Tibial nerve (tissue), 4 donors: ENCODE measurements around the gene TANC1. TPM values are rescaled to one million over a fixed set of nuclear protein-coding genes. Genes with fewer than 3 reads are reported as not detected.

Experiments used
- DNase-seq, 2 donors: peaks; one replicate each; pipeline ENCODE4 v3.0.0-alpha.2; 2019; ENCODE audit warnings: low spot score in 2 of 2
- H3K27ac ChIP-seq, 4 donors: fragments of 200-600 bp; sonication (generic) in 3 of 4; one replicate each; pipeline ENCODE4 v1.5.1; 2017 to 2019; ENCODE audit warnings: mild to moderate bottlenecking in 1 of 4
- H3K27me3 ChIP-seq, 2 donors: fragments of 200-600 bp; sonication (generic) in 1 of 2; one replicate each; pipeline versions ENCODE4 v1.5.1 to v1.6.0; 2017 to 2019
- H3K36me3 ChIP-seq, 3 donors: fragments of 200-600 bp; sonication (generic); one replicate each; pipeline ENCODE4 v1.5.1; 2018 to 2019
- H3K4me1 ChIP-seq, 4 donors: fragments of 200-600 bp; sonication (generic) in 3 of 4; one replicate each; pipeline ENCODE4 v1.5.1; 2017 to 2019
- H3K4me3 ChIP-seq, 4 donors: fragments of 200-600 bp; sonication (generic) in 3 of 4; one replicate each; pipeline ENCODE4 v1.5.1; 2017 to 2019; ENCODE audit warnings: mild to moderate bottlenecking in 1 of 4, moderate library complexity in 1 of 4
- H3K9me3 ChIP-seq, 4 donors: fragments of 200-600 bp; sonication (generic) in 3 of 4; one replicate each; pipeline ENCODE4 v1.5.1; 2017 to 2019
- CTCF ChIP-seq, 5 experiments: fragments of 200-600 bp in 3 of 5; fragments of 450-650 bp in 2 of 5; sonication (generic) in 3 of 5; IDR thresholded peaks; one replicate each; pipeline ENCODE4 v1.5.1; 2016 to 2019; ENCODE audit warnings: antibody characterized with exemption in 5 of 5, mild to moderate bottlenecking in 3 of 5, moderate library complexity in 2 of 5
- EP300 ChIP-seq, 2 donors: sonication (generic); formaldehyde crosslinking; IDR thresholded peaks; one replicate each; pipeline ENCODE4 v1.6.1; 2017; ENCODE audit warnings: antibody characterized with exemption in 2 of 2, mild to moderate bottlenecking in 1 of 2
- POLR2A ChIP-seq, 2 donors: fragments of 450-650 bp; IDR thresholded peaks; one replicate each; pipeline ENCODE4 v1.6.1; 2017; ENCODE audit warnings: antibody characterized with exemption in 2 of 2, mild to moderate bottlenecking in 2 of 2, moderate library complexity in 2 of 2
- WGBS, 2 donors: methylation state at CpG; one replicate each; pipeline ENCODE4 v1.1.5; 2018; 5-methylcytosine and 5-hydroxymethylcytosine counted together
- total RNA-seq, 4 donors: library from RNA; depleted of rRNA; stranded (reverse); fragments of >200 nt; gene quantifications; one replicate each; pipeline ENCODE4 v1.1.0, GENCODE V29; 2016

TANC1 gene
- total RNA-seq, 4 donors from 2014 or later, result 43.5 to 66.3 (median 57.6) TPM

- H3K9me3 ChIP-seq, result no peaks in the 10 kb centered on the region
- H3K4me3 ChIP-seq, result no peak overlapping the region
- H3K36me3 ChIP-seq, result peaks cover 0 to 8% (median 0%) of the 10 kb centered on the region in 3 donors
- TF ChIP-seq CTCF (IDR thresholded peaks at IDR 0.05) (no peak), POLR2A (IDR thresholded peaks at IDR 0.05) (no peak)
- peaks cover 0 to 39% (median 6%) of the 10 kb centered on the region in 4 donors for H3K4me1 ChIP-seq
- no peak overlapping the region for H3K27ac ChIP-seq
- no peaks in the 10 kb centered on the region for H3K27me3 ChIP-seq
- DNase-seq, result no peak
- 42 to 66% methylated on average over 1 of the region's 1 CpG for WGBS, 2 donors
Observed at GRCh38 chr2:159065313-159065712, 96.9 kb downstream of the TANC1 start.

- Histone ChIP-seq H3K27ac (peak overlapping the region in 1 of 4 donors; percentile 20), H3K9me3 (no peaks in the 10 kb centered on the region), H3K27me3 (no peaks in the 10 kb centered on the region), H3K4me1 (peaks cover 0 to 40% (median 6%) of the 10 kb centered on the region in 4 donors), H3K36me3 (peaks cover 0 to 8% (median 0%) of the 10 kb centered on the region in 3 donors), H3K4me3 (no peak overlapping the region)
- 74 to 77% methylated on average over 4 of the region's 4 CpGs for WGBS, 2 donors
- no peak for DNase-seq
- TF ChIP-seq POLR2A (IDR thresholded peaks at IDR 0.05), result no peak
- TF ChIP-seq EP300 (IDR thresholded peaks at IDR 0.05), result no peak
- no peak for TF ChIP-seq CTCF (IDR thresholded peaks at IDR 0.05)
Observed at GRCh38 chr2:159065891-159066290, 97.5 kb downstream of the TANC1 start.

GRCh38 chr2:159066541-159067156 lies 98.2 kb downstream of the TANC1 start:
- H3K4me1 ChIP-seq, result peaks cover 0 to 47% (median 7%) of the 10 kb centered on the region in 4 donors
- no peak overlapping the region for H3K4me3 ChIP-seq
- H3K27me3 ChIP-seq, result no peaks in the 10 kb centered on the region
- H3K27ac ChIP-seq, result no peak overlapping the region
- peaks cover 0 to 8% (median 0%) of the 10 kb centered on the region in 3 donors for H3K36me3 ChIP-seq
- WGBS, 2 donors, result 68 to 85% methylated on average over 1 of the region's 1 CpG
- TF ChIP-seq CTCF (IDR thresholded peaks at IDR 0.05), result no peak
- TF ChIP-seq POLR2A (IDR thresholded peaks at IDR 0.05), result no peak
- no peak for TF ChIP-seq EP300 (IDR thresholded peaks at IDR 0.05)
- DNase-seq, result no peak
- no peaks in the 10 kb centered on the region for H3K9me3 ChIP-seq

GRCh38 chr2:159067971-159068370 lies 99.5 kb downstream of the TANC1 start:
- H3K27ac ChIP-seq, result no peak overlapping the region
- no peaks in the 10 kb centered on the region for H3K27me3 ChIP-seq
- no peak overlapping the region for H3K4me3 ChIP-seq
- peaks cover 0 to 8% (median 0%) of the 10 kb centered on the region in 3 donors for H3K36me3 ChIP-seq
- no peak for TF ChIP-seq EP300 (IDR thresholded peaks at IDR 0.05)
- TF ChIP-seq POLR2A (IDR thresholded peaks at IDR 0.05), result no peak
- no peak for TF ChIP-seq CTCF (IDR thresholded peaks at IDR 0.05)
- WGBS, 2 donors, result 58 to 68% methylated on average over 1 of the region's 1 CpG
- no peak for DNase-seq
- H3K4me1 ChIP-seq, result peaks cover 0 to 60% (median 12%) of the 10 kb centered on the region in 4 donors
- no peaks in the 10 kb centered on the region for H3K9me3 ChIP-seq

- peaks cover 0 to 62% (median 13%) of the 10 kb centered on the region in 4 donors for H3K4me1 ChIP-seq
- no peak for TF ChIP-seq POLR2A (IDR thresholded peaks at IDR 0.05)
- TF ChIP-seq EP300 (IDR thresholded peaks at IDR 0.05), result no peak
Observed at GRCh38 chr2:159069229-159069628, 100.8 kb downstream of the TANC1 start.

More at GRCh38 chr2:159069229-159069628, 100.8 kb downstream of the TANC1 start:
- Histone ChIP-seq H3K36me3 (peaks cover 0 to 8% (median 0%) of the 10 kb centered on the region in 3 donors), H3K27me3 (no peaks in the 10 kb centered on the region), H3K4me3 (no peak overlapping the region), H3K27ac (no peak overlapping the region), H3K9me3 (no peaks in the 10 kb centered on the region)
- DNase-seq, result no peak
- 59% methylated on average over 2 of the region's 2 CpGs for WGBS, 2 donors
